LNCAP (cell line): ENCODE results near the gene DPPA4.

Source experiments
- CTCF ChIP-seq: fragments of 450-650 bp; IDR thresholded peaks from 2 replicates; pipeline ENCODE4 v1.5.1; 2017; ENCODE audit warnings: mild to moderate bottlenecking

The DPPA4 gene

GRCh38 chr3:109364088-109364487, 26.7 kb upstream of the DPPA4 start:
- no peak for TF ChIP-seq CTCF

DNA sequence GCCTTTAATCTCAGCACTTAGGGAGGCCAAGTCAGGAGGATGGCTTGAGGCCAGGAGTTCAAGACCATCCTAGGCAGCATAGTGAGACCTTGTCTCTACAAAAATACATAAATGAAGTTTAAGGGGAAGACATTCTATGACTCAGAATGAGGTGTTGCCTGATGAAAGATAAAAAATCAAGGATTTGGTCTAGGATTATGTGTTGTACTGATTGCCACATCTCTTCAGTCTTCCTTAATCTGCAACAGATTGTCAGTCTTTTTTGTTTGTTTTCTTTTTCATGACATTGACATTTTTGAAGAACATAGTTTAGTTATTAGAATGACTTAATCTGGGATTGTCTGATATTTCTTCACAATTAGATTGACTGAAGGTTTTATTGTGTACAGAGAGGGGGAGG, 26.3 kb upstream of the DPPA4 start:
- TF ChIP-seq CTCF, result no peak

- TF ChIP-seq CTCF, result no peak
Observed at GRCh38 chr3:109362823-109363222, 25.5 kb upstream of the DPPA4 start.

GRCh38 chr3:109356442-109357155, 19.3 kb upstream of the DPPA4 start:
- TF ChIP-seq CTCF, result no peak

DNA sequence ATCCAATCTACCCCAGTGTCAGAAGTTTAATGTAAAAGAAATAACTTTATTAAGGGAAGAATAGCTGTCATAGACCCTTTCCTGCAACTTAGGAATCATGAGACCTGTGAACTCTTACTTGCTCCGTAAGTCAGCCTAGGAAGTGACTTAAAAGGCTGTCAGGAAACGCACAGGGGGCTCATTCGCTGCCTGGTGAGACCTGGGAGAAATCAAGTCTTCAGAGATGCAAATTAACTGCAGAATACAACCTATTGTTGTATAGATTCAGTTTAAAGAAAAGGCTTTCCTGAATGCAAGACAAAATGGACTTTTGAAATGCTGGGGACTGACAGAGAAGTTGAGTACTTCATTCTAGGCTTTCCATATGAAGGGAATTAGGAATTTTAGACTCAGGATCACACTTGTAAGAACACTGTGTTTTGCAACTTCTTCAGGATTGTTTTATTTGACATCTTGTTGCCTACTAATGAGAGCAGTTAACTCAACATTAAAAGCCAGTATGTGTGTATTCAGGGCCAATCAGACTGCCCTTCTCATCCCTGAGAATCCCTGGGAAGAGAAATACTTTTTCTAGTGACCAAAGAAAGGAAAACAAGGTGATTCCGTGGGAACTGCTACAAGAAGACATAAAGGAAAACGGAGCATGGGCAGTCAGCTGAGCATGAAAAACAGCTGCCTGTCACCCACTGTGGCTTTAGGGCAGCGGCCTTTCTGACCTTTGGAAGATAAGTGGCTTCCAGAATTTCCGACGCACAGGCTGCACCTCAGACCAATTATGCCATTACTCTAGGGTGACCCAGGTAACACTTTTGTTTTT, 18.5 kb upstream of the DPPA4 start:
- TF ChIP-seq CTCF, result no peak

GRCh38 chr3:109353057-109353456, 15.7 kb upstream of the DPPA4 start:
- no peak for TF ChIP-seq CTCF

DNA sequence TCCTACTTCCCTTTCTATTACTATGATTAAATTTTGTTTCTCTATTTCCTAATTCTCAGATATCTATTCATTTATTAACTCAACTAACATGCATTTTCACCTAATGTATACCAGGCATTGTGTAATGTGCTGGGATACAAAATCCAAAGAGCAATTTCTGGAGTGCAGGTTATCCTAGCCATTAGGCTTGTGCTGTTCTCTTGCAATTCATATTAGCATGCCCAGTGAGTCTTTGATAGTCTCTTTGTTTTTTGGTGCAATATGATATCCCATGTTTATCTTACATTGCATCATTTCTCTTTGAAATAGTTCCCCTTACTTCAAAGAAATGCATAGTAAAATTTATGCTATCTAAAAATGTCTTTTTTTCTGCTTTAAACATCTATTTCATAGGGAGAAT, 13.9 kb upstream of the DPPA4 start:
- TF ChIP-seq CTCF, result no peak
